Tibial nerve (tissue), 4 donors: Measurements from ENCODE around the gene SEMA5A. TPM values are rescaled to one million over a fixed set of nuclear protein-coding genes. Genes with fewer than 3 reads are reported as not detected.

Source experiments
- DNase-seq, 2 donors: peaks; one replicate each; pipeline ENCODE4 v3.0.0-alpha.2; 2019; ENCODE audit warnings: low spot score in 2 of 2
- H3K27ac ChIP-seq, 4 donors: fragments of 200-600 bp; sonication (generic) in 3 of 4; one replicate each; pipeline ENCODE4 v1.5.1; 2017 to 2019; ENCODE audit warnings: mild to moderate bottlenecking in 1 of 4
- H3K27me3 ChIP-seq, 2 donors: fragments of 200-600 bp; sonication (generic) in 1 of 2; one replicate each; pipeline versions ENCODE4 v1.5.1 to v1.6.0; 2017 to 2019
- H3K36me3 ChIP-seq, 3 donors: fragments of 200-600 bp; sonication (generic); one replicate each; pipeline ENCODE4 v1.5.1; 2018 to 2019
- H3K4me1 ChIP-seq, 4 donors: fragments of 200-600 bp; sonication (generic) in 3 of 4; one replicate each; pipeline ENCODE4 v1.5.1; 2017 to 2019
- H3K4me3 ChIP-seq, 4 donors: fragments of 200-600 bp; sonication (generic) in 3 of 4; one replicate each; pipeline ENCODE4 v1.5.1; 2017 to 2019; ENCODE audit warnings: mild to moderate bottlenecking in 1 of 4, moderate library complexity in 1 of 4
- H3K9me3 ChIP-seq, 4 donors: fragments of 200-600 bp; sonication (generic) in 3 of 4; one replicate each; pipeline ENCODE4 v1.5.1; 2017 to 2019
- CTCF ChIP-seq, 5 experiments: fragments of 200-600 bp in 3 of 5; fragments of 450-650 bp in 2 of 5; sonication (generic) in 3 of 5; IDR thresholded peaks; one replicate each; pipeline ENCODE4 v1.5.1; 2016 to 2019; ENCODE audit warnings: antibody characterized with exemption in 5 of 5, mild to moderate bottlenecking in 3 of 5, moderate library complexity in 2 of 5
- EP300 ChIP-seq, 2 donors: sonication (generic); formaldehyde crosslinking; IDR thresholded peaks; one replicate each; pipeline ENCODE4 v1.6.1; 2017; ENCODE audit warnings: antibody characterized with exemption in 2 of 2, mild to moderate bottlenecking in 1 of 2
- POLR2A ChIP-seq, 2 donors: fragments of 450-650 bp; IDR thresholded peaks; one replicate each; pipeline ENCODE4 v1.6.1; 2017; ENCODE audit warnings: antibody characterized with exemption in 2 of 2, mild to moderate bottlenecking in 2 of 2, moderate library complexity in 2 of 2
- WGBS, 2 donors: methylation state at CpG; one replicate each; pipeline ENCODE4 v1.1.5; 2018; 5-methylcytosine and 5-hydroxymethylcytosine counted together
- total RNA-seq, 4 donors: library from RNA; depleted of rRNA; stranded (reverse); fragments of >200 nt; gene quantifications; one replicate each; pipeline ENCODE4 v1.1.0, GENCODE V29; 2016

The SEMA5A gene
- total RNA-seq, 4 donors from 2014 or later = 36.3 to 58.4 (median 52.6) TPM

- Histone ChIP-seq H3K4me3 (no peak overlapping the region), H3K36me3 (peaks cover 0 to 23% (median 0%) of the 10 kb centered on the region in 3 donors), H3K4me1 (no peaks in the 10 kb centered on the region), H3K9me3 (no peaks in the 10 kb centered on the region), H3K27ac (no peak overlapping the region), H3K27me3 (no peaks in the 10 kb centered on the region)
- TF ChIP-seq CTCF (IDR thresholded peaks at IDR 0.05) (no peak), POLR2A (IDR thresholded peaks at IDR 0.05) (no peak), EP300 (IDR thresholded peaks at IDR 0.05) (no peak)
- DNase-seq = no peak
- WGBS, 2 donors = 94 to 96% methylated on average over 4 of the region's 4 CpGs
Measured at GRCh38 chr5:9555961-9556360, 10.1 kb upstream of the SEMA5A start.

- H3K4me1 ChIP-seq = no peaks in the 10 kb centered on the region
- no peaks in the 10 kb centered on the region for H3K27me3 ChIP-seq
- no peak for TF ChIP-seq EP300 (IDR thresholded peaks at IDR 0.05)
- no peak for TF ChIP-seq CTCF (IDR thresholded peaks at IDR 0.05)
- TF ChIP-seq POLR2A (IDR thresholded peaks at IDR 0.05) = no peak
- no peaks in the 10 kb centered on the region for H3K9me3 ChIP-seq
- peaks cover 0 to 39% (median 0%) of the 10 kb centered on the region in 3 donors for H3K36me3 ChIP-seq
- 89 to 93% methylated on average over 5 of the region's 5 CpGs for WGBS, 2 donors
- no peak overlapping the region for H3K4me3 ChIP-seq
- H3K27ac ChIP-seq = peak overlapping the region in 1 of 4 donors; percentile 10
- DNase-seq = no peak
Measured at GRCh38 chr5:9554122-9554521, 8.2 kb upstream of the SEMA5A start.

GRCh38 chr5:9553561-9553960 lies 7.7 kb upstream of the SEMA5A start:
- peaks cover 0 to 44% (median 0%) of the 10 kb centered on the region in 3 donors for H3K36me3 ChIP-seq
- no peak overlapping the region for H3K4me3 ChIP-seq
- H3K27ac ChIP-seq = no peak overlapping the region
- H3K4me1 ChIP-seq = no peaks in the 10 kb centered on the region
- TF ChIP-seq POLR2A (IDR thresholded peaks at IDR 0.05) (no peak), EP300 (IDR thresholded peaks at IDR 0.05) (no peak), CTCF (IDR thresholded peaks at IDR 0.05) (no peak)
- no peaks in the 10 kb centered on the region for H3K27me3 ChIP-seq
- no peak for DNase-seq
- 97 to 100% methylated on average over 4 of the region's 4 CpGs for WGBS, 2 donors
- H3K9me3 ChIP-seq = no peaks in the 10 kb centered on the region

- no peak overlapping the region for H3K27ac ChIP-seq
- H3K4me3 ChIP-seq = no peak overlapping the region
- no peak for DNase-seq
- H3K27me3 ChIP-seq = no peaks in the 10 kb centered on the region
- TF ChIP-seq POLR2A (IDR thresholded peaks at IDR 0.05) = no peak
- no peak for TF ChIP-seq CTCF (IDR thresholded peaks at IDR 0.05)
- no peak for TF ChIP-seq EP300 (IDR thresholded peaks at IDR 0.05)
- peaks cover 0 to 44% (median 0%) of the 10 kb centered on the region in 3 donors for H3K36me3 ChIP-seq
- peaks cover 0 to 12% (median 0%) of the 10 kb centered on the region in 4 donors for H3K4me1 ChIP-seq
- no peaks in the 10 kb centered on the region for H3K9me3 ChIP-seq
- WGBS, 2 donors = 90% methylated on average over 4 of the region's 4 CpGs
Measured at GRCh38 chr5:9551567-9552537, 6.0 kb upstream of the SEMA5A start.

- 86 to 94% methylated on average over 5 of the region's 5 CpGs for WGBS, 2 donors
- H3K36me3 ChIP-seq = peaks cover 0 to 44% (median 0%) of the 10 kb centered on the region in 3 donors
- H3K27me3 ChIP-seq = no peaks in the 10 kb centered on the region
- TF ChIP-seq POLR2A (IDR thresholded peaks at IDR 0.05) = no peak
- TF ChIP-seq CTCF (IDR thresholded peaks at IDR 0.05) = no peak
- TF ChIP-seq EP300 (IDR thresholded peaks at IDR 0.05) = no peak
- no peak for DNase-seq
- no peak overlapping the region for H3K4me3 ChIP-seq
- H3K27ac ChIP-seq = no peak overlapping the region
- H3K9me3 ChIP-seq = no peaks in the 10 kb centered on the region
- peaks cover 0 to 20% (median 0%) of the 10 kb centered on the region in 4 donors for H3K4me1 ChIP-seq
Measured at GRCh38 chr5:9549941-9550340, 4.1 kb upstream of the SEMA5A start.
